ENCODE results near the gene PNLIP.

PNLIP gene

GRCh38 chr10:116545756-116546155 is at the start of gene PNLIP:
Gene PNLIP, plus strand, starts transcription at chr10:116545931. Its CDS starts 162 bp downstream, at chr10:116546093.
- no peak for DNase-seq (ENCODE audit: low spot score)

GRCh38 chr10:116504786-116505185 is 40.9 kb upstream of the PNLIP start:
- DNase-seq (ENCODE audit: low spot score), result no peak

- no peak for DNase-seq (ENCODE audit: low spot score)
Measured at GRCh38 chr10:116510565-116510964, 35.2 kb upstream of the PNLIP start.

- DNase-seq (ENCODE audit: low spot score), result no peak
Measured at GRCh38 chr10:116511365-116511764, 34.4 kb upstream of the PNLIP start.

GRCh38 chr10:116521424-116522290 is 24.1 kb upstream of the PNLIP start:
- peak; percentile 55 for DNase-seq (ENCODE audit: low spot score)

- DNase-seq (ENCODE audit: low spot score), result no peak
Measured at GRCh38 chr10:116522803-116523381, 22.8 kb upstream of the PNLIP start.

GRCh38 chr10:116524736-116525135 is 21.0 kb upstream of the PNLIP start:
- DNase-seq (ENCODE audit: low spot score), result no peak

GRCh38 chr10:116526219-116526618 is 19.5 kb upstream of the PNLIP start:
- no peak for DNase-seq (ENCODE audit: low spot score)

- DNase-seq (ENCODE audit: low spot score), result no peak
Measured at GRCh38 chr10:116536810-116537209, 8.9 kb upstream of the PNLIP start.

GRCh38 chr10:116538456-116538855 is 7.3 kb upstream of the PNLIP start:
- no peak for DNase-seq (ENCODE audit: low spot score)

GRCh38 chr10:116538992-116539391 is 6.7 kb upstream of the PNLIP start:
- DNase-seq (ENCODE audit: low spot score), result no peak

- no peak for DNase-seq (ENCODE audit: low spot score)
Measured at GRCh38 chr10:116540814-116541213, 4.9 kb upstream of the PNLIP start.

GRCh38 chr10:116542007-116542677 is 3.6 kb upstream of the PNLIP start:
- DNase-seq (ENCODE audit: low spot score), result no peak

GRCh38 chr10:116545122-116545521 is 609 bp upstream of the PNLIP start:
- DNase-seq (ENCODE audit: low spot score), result no peak

GRCh38 chr10:116548301-116548700 is 2.6 kb downstream of the PNLIP start:
- no peak for DNase-seq (ENCODE audit: low spot score)

GRCh38 chr10:116553378-116553980 is 7.7 kb downstream of the PNLIP start:
- DNase-seq (ENCODE audit: low spot score), result no peak

- no peak for DNase-seq (ENCODE audit: low spot score)
Measured at GRCh38 chr10:116554628-116555027, 8.9 kb downstream of the PNLIP start.

GRCh38 chr10:116555880-116556279 is 10.1 kb downstream of the PNLIP start:
- no peak for DNase-seq (ENCODE audit: low spot score)

GRCh38 chr10:116557305-116557880 is 11.7 kb downstream of the PNLIP start:
- DNase-seq (ENCODE audit: low spot score), result no peak

GRCh38 chr10:116565534-116565933 is 19.8 kb downstream of the PNLIP start:
- no peak for DNase-seq (ENCODE audit: low spot score)

GRCh38 chr10:116566932-116567331 is 21.2 kb downstream of the PNLIP start:
- no peak for DNase-seq (ENCODE audit: low spot score)

GRCh38 chr10:116567335-116567734 is 21.6 kb downstream of the PNLIP start:
- no peak for DNase-seq (ENCODE audit: low spot score)
